Fibroblast of skin of abdomen (primary cell): ENCODE measurements around the gene FARS2.
A peak's percentile ranks its signal among the peaks of the same experiment; 100 is the strongest.
"Not testable (repeated sequence)": the region's sequence is repeated elsewhere in the genome, so short reads cannot be mapped to it uniquely, and the experiment has no call there.

ENCODE experiments used
- DNase-seq: peaks from one replicate; pipeline ENCODE4 v3.0.0-alpha.2; 2013

Gene FARS2

GRCh38 chr6:5540370-5540769 lies 279.1 kb downstream of the FARS2 start:
- peak; percentile 78 for DNase-seq

- no peak for DNase-seq
Measured at GRCh38 chr6:5541025-5541424, 279.7 kb downstream of the FARS2 start.

GRCh38 chr6:5541751-5542432 lies 280.6 kb downstream of the FARS2 start:
- peak; percentile 42 for DNase-seq

- no peak for DNase-seq
Measured at GRCh38 chr6:5547556-5547955, 286.2 kb downstream of the FARS2 start.

- DNase-seq = no peak
Measured at GRCh38 chr6:5550631-5551030, 289.3 kb downstream of the FARS2 start.

- no peak for DNase-seq
Measured at GRCh38 chr6:5552243-5552642, 290.9 kb downstream of the FARS2 start.

GRCh38 chr6:5553767-5554166 lies 292.5 kb downstream of the FARS2 start:
- no peak for DNase-seq

- DNase-seq = no peak
Measured at GRCh38 chr6:5554226-5554625, 292.9 kb downstream of the FARS2 start.

GRCh38 chr6:5556011-5556410 lies 294.7 kb downstream of the FARS2 start:
- no peak for DNase-seq

- no peak for DNase-seq
Measured at GRCh38 chr6:5557506-5557905, 296.2 kb downstream of the FARS2 start.

- no peak for DNase-seq
Measured at GRCh38 chr6:5559651-5560050, 298.3 kb downstream of the FARS2 start.

GRCh38 chr6:5562277-5562676 lies 301.0 kb downstream of the FARS2 start:
- no peak for DNase-seq

GRCh38 chr6:5563086-5563485 lies 301.8 kb downstream of the FARS2 start:
- no peak for DNase-seq

- DNase-seq = not testable (repeated sequence)
Measured at GRCh38 chr6:5564746-5565145, 303.4 kb downstream of the FARS2 start.

GRCh38 chr6:5565971-5566370 lies 304.7 kb downstream of the FARS2 start:
- no peak for DNase-seq

GRCh38 chr6:5566718-5567117 lies 305.4 kb downstream of the FARS2 start:
- DNase-seq = no peak

GRCh38 chr6:5567352-5567751 lies 306.0 kb downstream of the FARS2 start:
- DNase-seq = no peak

- DNase-seq = no peak
Measured at GRCh38 chr6:5567890-5568289, 306.6 kb downstream of the FARS2 start.

GRCh38 chr6:5569491-5569890 lies 308.2 kb downstream of the FARS2 start:
- DNase-seq = no peak

- no peak for DNase-seq
Measured at GRCh38 chr6:5570641-5571040, 309.3 kb downstream of the FARS2 start.

- DNase-seq = no peak
Measured at GRCh38 chr6:5580736-5581581, 319.6 kb downstream of the FARS2 start.

- peak; percentile 41 for DNase-seq
Measured at GRCh38 chr6:5582762-5583161, 321.4 kb downstream of the FARS2 start.

- DNase-seq = no peak
Measured at GRCh38 chr6:5583528-5583927, 322.2 kb downstream of the FARS2 start.

GRCh38 chr6:5584078-5584482 lies 322.8 kb downstream of the FARS2 start:
- peak; percentile 96 for DNase-seq
